Esophagus muscularis mucosa (tissue), 4 donors: ENCODE results near the gene EGR1.

Experiments
- EP300 ChIP-seq: sonication (generic); formaldehyde crosslinking; IDR thresholded peaks from one replicate; pipeline ENCODE4 v1.6.1; 2017; ENCODE audit warnings: antibody characterized with exemption
- POLR2A ChIP-seq: fragments of 450-650 bp; IDR thresholded peaks from one replicate; pipeline ENCODE4 v1.6.1; 2017; ENCODE audit warnings: antibody characterized with exemption, moderate library complexity, mild to moderate bottlenecking, low read depth
- POLR2AphosphoS5 ChIP-seq, 2 donors: sonication (generic); formaldehyde crosslinking; IDR thresholded peaks; one replicate each; pipeline ENCODE4 v1.6.1; 2017; ENCODE audit warnings: antibody characterized with exemption in 2 of 2
- TF ChIP-seq, protein P1 (sequence below), 3 experiments: fragments of 200-600 bp in 2 of 3; fragments of 450-650 bp in 1 of 3; sonication (generic) in 2 of 3; IDR thresholded peaks; one replicate each; pipeline ENCODE4 v1.5.1; 2017 to 2019; ENCODE audit warnings: antibody characterized with exemption in 3 of 3, mild to moderate bottlenecking in 2 of 3, moderate library complexity in 1 of 3

DNA sequence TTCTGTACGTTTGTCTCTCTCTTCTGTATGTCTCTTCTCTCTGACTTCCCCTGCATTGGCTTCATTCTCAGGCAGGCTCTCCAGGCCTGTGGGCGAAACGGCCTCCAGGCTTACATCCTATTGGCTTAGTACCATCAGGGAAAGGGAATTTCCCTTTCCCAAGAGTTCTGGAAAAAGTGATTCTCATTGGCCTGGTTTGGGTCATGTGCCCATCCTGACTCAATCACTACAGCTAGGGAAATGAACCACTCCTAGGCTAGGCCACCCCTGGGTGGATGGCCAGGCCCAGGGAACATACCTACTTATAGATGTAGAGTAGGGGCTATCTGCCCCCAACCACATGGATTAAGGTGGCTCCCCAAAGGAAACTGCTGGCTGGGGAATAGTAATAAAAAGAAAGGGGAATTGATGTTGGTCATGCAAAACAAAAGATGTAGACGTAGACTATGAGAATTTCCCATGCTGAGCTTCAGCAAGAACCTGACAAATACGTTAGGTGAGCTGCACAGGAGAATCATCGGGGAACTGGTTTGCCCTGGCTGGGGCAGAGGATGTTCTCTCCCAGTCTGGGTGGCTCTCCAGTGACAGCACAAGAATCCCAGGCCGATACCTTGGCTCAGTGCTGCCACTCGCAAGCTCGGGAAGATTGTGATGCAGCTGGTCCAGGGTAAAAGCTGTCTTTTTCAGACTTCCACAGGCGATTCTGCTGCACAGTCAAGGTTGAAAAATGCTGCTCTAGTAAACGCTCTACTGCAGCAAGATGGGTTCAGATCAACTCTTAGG, 3.7 kb upstream of the EGR1 start:
- TF ChIP-seq, protein P1, sequence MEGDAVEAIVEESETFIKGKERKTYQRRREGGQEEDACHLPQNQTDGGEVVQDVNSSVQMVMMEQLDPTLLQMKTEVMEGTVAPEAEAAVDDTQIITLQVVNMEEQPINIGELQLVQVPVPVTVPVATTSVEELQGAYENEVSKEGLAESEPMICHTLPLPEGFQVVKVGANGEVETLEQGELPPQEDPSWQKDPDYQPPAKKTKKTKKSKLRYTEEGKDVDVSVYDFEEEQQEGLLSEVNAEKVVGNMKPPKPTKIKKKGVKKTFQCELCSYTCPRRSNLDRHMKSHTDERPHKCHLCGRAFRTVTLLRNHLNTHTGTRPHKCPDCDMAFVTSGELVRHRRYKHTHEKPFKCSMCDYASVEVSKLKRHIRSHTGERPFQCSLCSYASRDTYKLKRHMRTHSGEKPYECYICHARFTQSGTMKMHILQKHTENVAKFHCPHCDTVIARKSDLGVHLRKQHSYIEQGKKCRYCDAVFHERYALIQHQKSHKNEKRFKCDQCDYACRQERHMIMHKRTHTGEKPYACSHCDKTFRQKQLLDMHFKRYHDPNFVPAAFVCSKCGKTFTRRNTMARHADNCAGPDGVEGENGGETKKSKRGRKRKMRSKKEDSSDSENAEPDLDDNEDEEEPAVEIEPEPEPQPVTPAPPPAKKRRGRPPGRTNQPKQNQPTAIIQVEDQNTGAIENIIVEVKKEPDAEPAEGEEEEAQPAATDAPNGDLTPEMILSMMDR (IDR thresholded peaks at IDR 0.05): no peak
- TF ChIP-seq EP300 (no peak), POLR2A (no peak), POLR2AphosphoS5 (IDR thresholded peaks at IDR 0.05) (no peak)
